Ureter (tissue), 1 donor: ENCODE measurements around the gene DAZAP1. TPM values are rescaled to one million over a fixed set of nuclear protein-coding genes. Genes with fewer than 3 reads are reported as not detected.

ENCODE experiments used
- DNase-seq: peaks from one replicate; pipeline ENCODE4 v3.0.0-alpha.2; 2020; ENCODE audit warnings: low spot score
- total RNA-seq: library from RNA; stranded (reverse); gene quantifications from one replicate; pipeline ENCODE4 v1.2.4, GENCODE V29; 2023
- donor health status: DM: yes; HTN: yes; CAD: no.

Gene DAZAP1
- total RNA-seq, 1 donor from 2014 or later = 137 TPM

DNA sequence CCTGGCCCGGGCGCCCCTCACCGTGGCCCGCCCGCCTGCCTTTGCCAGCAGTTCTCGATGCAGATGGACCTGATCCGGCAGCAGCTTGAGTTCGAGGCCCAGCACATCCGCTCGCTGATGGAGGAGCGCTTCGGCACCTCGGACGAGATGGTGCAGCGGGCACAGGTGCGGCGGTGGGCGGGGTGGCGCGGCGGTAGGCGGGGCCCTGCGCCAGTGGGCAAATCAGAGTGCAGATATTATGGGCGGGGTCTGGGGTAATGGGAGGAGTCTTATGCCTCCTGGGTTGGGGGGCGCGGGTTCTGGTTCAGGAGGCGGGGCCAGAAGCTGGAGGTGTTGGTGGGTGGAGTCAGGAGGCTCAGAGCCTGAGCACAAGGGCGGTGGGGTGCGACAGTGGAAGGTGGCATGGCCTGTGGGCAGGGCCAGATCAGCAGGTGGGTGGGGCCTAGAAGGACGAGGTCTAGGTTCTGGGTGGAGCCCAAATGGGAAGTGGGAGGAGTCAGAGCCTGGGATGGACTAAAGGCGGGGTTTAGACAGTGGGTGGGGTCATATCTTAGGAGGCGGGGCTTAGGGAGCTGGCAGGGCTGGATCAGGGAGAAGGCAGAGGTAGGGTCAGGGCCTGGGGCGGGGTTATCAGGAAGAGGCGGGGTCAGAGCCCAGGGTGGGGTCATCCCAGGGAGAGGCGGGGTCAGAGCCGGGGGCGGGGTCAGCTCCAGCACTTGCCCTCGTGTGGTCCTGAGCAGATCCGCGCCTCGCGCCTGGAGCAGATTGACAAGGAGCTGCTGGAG, 48.1 kb downstream of the DAZAP1 start:
- no peak for DNase-seq

DNA sequence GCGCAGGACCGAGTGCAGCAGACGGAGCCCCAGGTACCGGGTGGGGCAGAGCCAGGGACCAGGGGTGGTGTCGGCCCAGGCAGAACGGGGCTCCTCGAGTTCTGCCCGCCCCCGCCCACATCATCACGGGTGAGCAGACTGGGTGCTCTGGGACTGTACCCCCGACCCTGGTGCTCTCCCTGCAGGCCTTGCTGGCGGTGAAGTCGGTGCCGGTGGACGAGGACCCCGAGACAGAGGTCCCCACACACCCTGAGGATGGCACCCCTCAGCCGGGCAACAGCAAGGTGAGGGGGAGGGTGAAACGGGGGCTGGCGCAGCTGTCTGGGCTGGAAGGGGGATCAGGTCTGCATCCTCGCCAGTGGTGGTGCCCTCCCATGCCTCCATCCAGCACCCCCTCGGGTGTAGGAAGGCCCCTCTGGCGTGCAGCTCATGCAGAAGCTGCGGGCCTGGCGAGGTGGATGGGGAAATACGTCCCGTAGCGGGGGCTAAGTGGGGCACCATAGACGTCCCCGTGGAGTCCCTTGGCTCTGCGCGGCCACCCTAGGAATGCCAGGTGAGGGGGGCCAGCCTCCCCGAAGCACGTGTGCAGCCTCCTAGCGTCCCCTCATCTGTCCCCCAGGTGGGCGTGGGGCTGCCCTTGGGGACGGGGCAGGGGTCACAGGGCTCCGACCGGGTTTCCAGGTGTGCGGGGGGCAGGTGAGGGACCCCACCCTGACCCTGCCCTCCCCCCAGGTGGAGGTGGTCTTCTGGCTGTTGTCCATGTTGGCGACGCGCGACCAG, 48.9 kb downstream of the DAZAP1 start:
- no peak for DNase-seq

DNA sequence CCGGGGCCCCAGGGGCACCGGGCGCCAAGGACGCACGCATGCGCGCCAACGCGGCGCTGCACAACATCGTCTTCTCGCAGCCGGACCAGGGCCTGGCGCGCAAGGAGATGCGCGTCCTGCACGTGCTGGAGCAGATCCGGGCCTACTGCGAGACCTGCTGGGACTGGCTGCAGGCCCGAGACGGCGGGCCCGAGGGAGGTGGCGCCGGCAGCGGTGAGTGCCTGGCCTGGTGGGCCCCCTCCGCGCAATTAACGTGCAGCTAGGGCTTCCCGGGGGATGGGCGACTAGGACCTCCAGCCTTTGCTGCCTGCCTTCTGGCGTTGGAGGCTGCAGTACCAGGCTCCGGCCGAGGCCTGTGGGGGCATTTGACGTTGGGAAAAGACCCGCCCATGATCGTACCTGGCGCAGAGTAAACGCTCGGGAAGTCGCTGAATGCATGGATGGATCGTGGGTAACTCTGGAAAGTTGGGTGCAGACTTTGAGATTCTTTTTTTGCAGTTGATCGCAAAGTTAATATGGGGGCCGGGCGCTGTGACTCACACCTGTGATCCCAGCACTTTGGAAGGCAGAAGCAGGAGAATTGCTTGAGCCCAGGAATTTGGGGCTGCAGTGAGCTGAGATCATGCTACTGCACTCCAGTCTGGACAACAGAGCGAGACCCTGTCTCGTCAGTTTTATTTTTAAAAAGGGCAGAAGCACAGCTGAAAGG, 49.8 kb downstream of the DAZAP1 start:
- DNase-seq = no peak

DNA sequence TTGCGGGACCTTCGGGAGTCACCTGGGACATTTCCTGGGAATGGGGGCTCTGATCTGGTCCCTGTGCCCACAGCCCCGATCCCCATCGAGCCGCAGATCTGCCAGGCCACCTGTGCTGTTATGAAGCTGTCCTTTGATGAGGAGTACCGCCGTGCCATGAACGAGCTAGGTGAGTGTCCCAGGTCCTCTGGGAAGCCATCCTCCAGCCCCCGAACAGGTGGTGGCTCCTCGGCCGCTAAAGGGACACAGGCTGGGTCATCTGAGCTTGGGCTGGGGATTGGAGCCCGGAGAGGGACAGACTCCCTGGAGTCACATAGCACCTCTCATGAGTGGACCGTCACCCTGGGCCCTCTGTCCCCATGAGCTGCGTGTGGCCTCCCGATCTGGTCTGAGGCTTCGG, 50.5 kb downstream of the DAZAP1 start:
- DNase-seq = no peak

DNA sequence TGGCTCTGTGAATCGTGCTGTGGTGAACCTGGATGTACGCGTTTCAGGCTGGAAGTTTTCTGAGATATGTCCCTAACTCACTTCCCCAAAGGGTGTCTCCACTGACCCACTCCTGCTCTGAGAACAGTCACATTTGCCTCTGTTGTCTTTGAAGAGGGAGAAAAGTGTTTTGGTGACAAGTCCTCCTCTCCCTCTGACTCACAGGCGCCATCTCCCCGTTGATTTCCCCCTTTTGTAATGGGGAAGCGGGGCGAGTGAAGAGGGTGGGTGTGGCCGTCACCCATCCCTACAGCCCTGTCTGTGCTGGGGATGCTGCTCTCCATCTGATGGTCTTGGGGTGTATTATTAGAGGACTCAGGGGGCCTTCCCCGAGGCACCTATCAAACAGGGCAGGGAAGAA, 52.1 kb downstream of the DAZAP1 start:
- DNase-seq = no peak

DNA sequence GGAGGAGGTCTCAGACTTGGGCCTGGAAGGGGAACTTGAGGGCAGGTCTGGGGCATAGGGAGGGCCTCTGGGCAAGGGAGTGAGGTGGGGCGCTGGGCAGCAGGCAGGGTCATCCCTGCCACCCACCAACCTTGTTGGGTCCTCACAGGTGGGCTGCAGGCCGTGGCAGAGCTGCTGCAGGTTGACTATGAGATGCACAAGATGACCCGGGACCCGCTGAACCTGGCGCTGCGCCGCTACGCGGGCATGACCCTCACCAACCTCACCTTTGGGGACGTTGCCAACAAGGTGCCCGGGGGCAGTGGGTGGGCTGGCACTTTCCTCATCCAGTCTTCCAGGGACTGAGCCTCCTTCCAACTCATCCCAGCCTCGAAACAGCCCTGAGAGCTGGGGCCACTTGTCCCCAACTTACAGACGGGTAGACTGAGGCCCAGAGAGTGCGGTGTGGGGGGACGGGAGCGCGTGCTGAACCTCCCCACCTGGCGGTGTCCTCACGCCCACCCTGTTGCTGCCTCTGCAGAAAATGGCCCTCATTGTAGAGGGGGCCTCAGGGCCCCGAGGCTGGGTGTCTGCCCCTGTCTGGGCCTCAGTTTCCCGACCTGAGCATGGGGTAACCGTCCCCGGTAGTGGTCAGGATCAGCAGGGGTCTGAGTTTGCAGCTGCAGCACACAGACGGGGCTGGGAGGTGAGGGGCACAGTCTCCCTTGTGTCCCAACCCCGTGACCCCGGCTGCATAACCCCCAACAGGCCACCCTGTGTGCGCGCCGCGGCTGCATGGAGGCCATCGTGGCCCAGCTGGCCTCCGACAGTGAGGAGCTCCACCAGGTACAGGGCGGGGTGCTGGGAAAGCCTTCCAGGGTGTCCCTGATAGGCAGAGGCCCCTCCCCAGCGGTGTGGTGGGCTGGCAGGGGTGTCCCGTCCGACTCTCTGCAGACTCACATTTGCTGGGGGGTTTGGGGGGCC, 52.9 kb downstream of the DAZAP1 start:
- no peak for DNase-seq

DNA sequence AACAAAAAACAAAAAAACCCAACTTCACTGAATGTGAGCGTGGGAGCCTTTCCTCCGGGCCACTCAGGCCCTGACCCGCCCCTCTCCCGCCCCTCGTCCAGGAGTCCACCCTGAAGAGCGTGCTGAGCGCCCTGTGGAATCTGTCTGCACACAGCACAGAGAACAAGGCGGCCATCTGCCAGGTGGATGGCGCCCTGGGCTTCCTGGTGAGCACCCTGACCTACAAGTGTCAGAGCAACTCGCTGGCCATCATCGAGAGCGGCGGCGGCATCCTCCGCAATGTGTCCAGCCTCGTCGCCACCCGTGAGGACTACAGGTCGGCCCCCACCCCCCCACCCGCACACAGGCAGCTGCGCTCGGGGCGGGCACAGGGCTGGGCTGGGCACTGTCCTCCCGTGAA, 54.5 kb downstream of the DAZAP1 start:
- no peak for DNase-seq

DNA sequence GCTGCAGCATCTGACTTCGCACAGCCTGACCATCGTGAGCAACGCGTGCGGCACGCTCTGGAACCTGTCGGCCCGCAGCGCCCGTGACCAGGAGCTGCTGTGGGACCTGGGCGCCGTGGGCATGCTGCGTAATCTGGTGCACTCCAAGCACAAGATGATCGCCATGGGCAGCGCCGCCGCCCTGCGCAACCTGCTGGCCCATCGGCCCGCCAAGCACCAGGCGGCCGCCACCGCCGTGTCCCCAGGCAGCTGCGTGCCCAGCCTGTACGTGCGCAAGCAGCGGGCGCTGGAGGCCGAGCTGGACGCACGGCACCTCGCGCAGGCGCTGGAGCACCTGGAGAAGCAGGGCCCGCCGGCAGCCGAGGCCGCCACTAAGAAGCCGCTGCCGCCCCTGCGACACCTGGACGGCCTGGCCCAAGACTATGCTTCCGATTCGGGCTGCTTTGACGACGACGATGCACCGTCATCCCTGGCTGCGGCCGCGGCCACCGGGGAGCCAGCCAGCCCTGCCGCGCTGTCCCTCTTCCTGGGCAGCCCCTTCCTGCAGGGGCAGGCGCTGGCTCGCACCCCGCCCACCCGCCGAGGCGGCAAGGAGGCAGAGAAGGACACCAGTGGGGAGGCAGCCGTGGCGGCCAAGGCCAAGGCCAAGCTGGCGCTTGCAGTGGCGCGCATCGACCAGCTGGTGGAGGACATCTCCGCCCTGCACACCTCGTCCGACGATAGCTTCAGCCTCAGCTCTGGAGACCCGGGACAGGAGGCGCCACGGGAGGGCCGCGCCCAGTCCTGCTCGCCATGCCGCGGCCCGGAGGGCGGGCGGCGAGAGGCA, 58.0 kb downstream of the DAZAP1 start:
- DNase-seq = no peak

DNA sequence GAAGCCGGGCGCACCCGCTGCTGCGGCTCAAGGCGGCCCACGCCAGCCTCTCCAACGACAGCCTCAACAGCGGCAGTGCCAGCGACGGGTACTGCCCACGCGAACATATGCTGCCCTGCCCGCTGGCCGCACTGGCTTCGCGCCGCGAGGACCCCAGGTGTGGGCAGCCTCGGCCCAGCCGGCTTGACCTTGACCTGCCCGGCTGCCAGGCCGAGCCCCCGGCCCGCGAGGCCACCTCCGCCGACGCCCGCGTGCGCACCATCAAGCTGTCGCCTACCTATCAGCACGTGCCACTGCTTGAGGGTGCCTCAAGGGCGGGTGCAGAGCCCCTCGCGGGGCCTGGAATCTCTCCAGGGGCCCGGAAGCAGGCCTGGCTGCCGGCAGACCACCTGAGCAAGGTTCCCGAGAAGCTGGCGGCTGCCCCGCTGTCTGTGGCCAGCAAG, 58.7 kb downstream of the DAZAP1 start:
- no peak for DNase-seq

DNA sequence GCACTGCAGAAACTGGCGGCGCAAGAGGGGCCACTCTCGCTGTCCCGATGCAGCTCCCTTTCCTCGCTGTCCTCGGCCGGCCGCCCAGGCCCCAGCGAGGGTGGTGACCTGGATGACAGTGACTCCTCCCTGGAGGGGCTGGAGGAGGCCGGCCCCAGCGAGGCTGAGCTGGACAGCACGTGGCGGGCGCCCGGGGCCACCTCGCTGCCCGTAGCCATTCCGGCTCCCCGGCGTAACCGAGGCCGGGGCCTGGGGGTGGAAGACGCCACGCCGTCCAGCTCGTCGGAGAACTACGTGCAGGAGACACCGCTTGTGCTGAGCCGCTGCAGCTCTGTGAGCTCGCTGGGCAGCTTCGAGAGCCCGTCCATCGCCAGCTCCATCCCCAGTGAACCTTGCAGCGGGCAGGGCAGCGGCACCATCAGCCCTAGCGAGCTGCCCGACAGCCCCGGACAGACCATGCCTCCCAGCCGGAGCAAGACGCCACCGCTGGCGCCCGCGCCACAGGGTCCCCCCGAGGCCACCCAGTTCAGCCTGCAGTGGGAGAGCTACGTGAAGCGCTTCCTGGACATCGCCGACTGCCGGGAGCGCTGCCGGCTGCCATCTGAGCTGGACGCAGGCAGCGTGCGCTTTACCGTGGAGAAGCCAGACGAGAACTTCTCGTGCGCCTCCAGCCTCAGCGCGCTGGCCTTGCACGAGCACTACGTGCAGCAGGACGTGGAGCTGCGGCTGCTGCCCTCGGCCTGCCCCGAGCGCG, 59.3 kb downstream of the DAZAP1 start:
- no peak for DNase-seq

DNA sequence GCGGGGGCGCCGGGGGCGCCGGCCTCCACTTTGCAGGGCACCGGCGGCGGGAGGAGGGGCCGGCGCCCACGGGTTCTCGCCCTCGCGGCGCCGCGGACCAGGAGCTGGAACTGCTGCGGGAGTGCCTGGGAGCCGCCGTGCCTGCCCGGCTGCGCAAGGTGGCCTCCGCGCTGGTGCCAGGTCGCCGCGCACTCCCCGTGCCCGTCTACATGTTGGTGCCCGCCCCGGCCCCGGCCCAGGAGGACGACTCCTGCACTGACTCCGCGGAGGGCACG, 59.8 kb downstream of the DAZAP1 start:
- no peak for DNase-seq

DNA sequence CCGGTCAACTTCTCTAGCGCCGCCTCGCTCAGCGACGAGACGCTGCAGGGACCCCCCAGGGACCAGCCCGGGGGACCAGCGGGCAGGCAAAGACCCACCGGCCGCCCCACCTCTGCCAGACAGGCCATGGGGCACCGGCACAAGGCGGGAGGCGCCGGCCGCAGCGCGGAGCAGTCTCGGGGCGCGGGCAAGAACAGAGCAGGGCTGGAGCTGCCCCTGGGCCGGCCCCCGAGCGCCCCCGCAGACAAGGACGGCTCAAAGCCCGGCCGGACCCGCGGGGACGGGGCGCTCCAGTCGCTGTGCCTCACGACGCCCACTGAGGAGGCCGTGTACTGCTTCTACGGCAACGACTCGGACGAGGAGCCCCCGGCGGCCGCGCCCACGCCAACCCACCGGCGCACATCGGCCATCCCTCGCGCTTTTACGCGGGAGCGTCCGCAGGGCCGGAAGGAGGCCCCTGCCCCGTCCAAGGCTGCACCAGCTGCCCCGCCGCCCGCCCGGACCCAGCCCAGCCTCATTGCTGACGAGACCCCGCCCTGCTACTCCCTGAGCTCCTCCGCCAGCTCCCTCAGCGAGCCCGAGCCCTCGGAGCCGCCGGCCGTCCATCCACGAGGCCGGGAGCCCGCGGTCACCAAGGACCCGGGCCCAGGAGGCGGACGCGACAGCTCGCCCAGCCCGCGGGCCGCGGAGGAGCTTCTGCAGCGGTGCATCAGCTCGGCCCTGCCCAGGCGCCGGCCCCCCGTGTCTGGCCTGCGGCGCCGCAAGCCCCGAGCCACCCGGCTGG, 60.3 kb downstream of the DAZAP1 start:
- DNase-seq = no peak

DNA sequence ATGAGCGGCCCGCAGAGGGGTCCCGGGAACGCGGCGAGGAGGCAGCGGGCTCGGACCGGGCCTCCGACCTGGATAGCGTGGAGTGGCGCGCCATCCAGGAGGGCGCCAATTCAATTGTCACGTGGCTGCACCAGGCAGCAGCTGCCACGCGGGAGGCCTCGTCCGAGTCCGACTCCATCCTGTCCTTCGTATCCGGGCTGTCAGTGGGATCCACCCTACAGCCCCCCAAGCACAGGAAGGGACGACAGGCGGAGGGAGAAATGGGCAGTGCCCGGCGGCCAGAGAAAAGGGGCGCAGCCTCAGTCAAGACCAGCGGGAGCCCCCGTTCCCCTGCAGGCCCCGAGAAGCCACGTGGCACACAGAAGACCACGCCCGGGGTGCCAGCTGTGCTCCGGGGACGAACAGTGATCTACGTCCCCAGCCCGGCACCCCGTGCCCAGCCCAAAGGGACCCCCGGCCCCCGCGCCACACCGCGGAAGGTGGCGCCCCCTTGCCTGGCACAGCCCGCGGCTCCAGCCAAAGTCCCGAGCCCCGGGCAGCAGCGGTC, 61.0 kb downstream of the DAZAP1 start:
- no peak for DNase-seq

DNA sequence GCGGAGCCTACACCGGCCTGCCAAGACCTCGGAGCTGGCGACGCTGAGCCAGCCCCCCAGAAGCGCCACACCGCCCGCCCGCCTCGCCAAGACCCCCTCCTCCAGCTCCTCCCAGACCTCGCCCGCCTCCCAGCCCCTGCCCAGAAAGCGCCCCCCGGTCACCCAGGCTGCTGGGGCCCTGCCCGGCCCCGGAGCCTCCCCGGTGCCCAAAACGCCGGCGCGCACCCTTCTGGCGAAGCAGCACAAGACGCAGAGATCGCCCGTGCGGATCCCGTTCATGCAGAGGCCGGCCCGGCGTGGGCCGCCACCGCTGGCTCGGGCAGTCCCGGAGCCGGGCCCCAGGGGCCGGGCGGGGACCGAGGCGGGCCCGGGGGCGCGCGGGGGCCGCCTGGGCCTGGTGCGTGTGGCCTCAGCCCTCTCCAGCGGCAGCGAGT, 61.5 kb downstream of the DAZAP1 start:
- no peak for DNase-seq

DNA sequence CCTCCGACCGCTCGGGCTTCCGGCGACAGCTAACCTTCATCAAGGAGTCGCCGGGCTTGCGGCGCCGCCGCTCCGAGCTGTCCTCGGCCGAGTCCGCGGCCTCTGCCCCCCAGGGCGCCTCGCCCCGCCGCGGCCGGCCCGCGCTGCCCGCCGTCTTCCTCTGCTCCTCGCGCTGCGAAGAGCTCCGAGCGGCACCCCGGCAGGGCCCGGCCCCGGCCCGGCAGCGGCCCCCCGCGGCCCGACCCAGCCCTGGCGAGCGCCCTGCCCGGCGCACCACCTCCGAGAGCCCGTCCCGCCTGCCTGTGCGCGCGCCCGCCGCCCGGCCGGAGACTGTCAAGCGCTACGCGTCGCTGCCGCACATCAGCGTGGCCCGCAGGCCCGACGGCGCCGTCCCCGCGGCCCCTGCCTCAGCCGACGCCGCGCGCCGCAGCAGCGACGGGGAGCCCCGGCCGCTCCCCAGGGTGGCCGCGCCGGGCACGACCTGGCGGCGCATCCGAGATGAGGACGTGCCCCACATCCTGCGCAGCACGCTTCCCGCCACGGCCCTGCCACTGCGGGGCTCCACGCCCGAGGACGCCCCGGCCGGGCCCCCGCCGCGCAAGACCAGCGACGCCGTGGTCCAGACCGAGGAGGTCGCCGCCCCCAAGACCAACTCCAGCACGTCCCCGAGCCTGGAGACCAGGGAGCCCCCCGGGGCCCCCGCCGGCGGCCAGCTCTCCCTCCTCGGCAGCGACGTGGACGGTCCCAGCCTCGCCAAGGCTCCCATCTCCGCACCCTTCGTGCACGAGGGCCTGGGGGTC, 62.1 kb downstream of the DAZAP1 start:
- no peak for DNase-seq

DNA sequence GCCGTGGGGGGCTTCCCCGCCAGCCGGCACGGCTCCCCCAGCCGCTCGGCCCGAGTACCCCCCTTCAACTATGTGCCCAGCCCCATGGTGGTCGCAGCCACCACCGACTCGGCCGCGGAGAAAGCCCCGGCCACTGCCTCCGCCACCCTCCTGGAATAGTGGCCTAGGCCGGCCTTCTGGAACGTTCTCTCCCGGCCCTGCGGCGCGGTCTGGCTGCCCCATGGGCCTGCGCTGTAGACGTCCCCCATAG, 62.6 kb downstream of the DAZAP1 start:
- DNase-seq = no peak

DNA sequence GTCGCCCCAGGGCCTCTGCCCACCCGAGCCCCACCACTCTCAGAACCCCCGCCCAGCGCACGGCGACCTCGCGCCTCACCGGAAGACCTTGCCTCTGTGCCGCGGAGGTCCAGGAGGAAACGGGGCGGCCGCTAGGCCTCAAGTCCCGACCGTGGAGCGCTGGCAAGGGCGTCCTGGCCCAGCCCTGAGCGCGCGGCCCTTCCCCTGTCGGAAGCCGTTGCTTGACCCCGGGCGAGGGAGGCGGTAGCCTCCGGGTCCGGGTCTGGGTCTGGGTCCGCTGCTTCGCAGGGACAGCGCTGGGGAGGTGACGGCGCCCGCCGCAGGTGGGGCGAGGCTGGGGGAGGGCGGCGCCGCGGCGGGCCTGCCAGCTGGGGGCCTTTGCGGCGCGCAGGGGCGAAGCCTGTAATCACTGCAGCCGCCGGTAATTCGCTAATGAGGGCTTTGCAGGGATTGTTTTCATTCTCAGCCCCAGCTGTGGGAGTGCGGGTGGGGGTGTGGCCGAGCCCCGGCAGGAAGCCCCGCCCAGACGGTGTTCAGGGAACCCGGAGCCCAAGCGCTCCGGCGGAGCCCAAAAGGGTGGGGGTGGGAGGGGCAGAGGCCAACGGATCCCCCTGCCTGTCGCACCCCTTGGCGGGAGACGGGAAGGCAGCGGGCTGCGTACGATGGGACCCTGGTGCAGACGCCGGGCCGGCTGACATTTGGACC, 63.1 kb downstream of the DAZAP1 start:
- DNase-seq = no peak
